Activated CD4-positive, alpha-beta memory T cell treated with anti-CD3 and anti-CD28 coated beads for 36 hours (primary cell): ENCODE data around the gene MRRF. TPM values are rescaled to one million over a fixed set of nuclear protein-coding genes. Genes with fewer than 3 reads are reported as not detected.
A peak's percentile ranks its signal among the peaks of the same experiment; 100 is the strongest.

ENCODE experiments used
- CTCF ChIA-PET: fragments of 350-600 bp; sonication (Branson Sonifier 250); formaldehyde crosslinking; loops from one replicate; lab custom pipeline; 2021; ENCODE audit warnings: antibody characterized with exemption, inconsistent platforms; lab: Charles Lee
- POLR2A ChIA-PET: fragments of 350-600 bp; sonication (Branson Sonifier 250); formaldehyde crosslinking; loops from one replicate; lab custom pipeline; 2021; ENCODE audit warnings: antibody characterized with exemption; lab: Charles Lee
- DNase-seq: peaks from one replicate; pipeline ENCODE4 v3.0.0-alpha.2; 2020
- H3K27ac Mint-ChIP-seq: one replicate; pipeline ENCODE4 v1.8.0; 2021; ENCODE audit warnings: mixed read lengths
- H3K27me3 Mint-ChIP-seq: one replicate; pipeline ENCODE4 v1.8.0; 2021; ENCODE audit warnings: mixed read lengths
- H3K36me3 Mint-ChIP-seq: one replicate; pipeline ENCODE4 v1.8.0; 2021; ENCODE audit warnings: mixed read lengths
- H3K4me1 Mint-ChIP-seq: one replicate; pipeline ENCODE4 v1.8.0; 2021; ENCODE audit warnings: low read depth, mixed read lengths
- H3K4me3 Mint-ChIP-seq: one replicate; pipeline ENCODE4 v1.8.0; 2021; ENCODE audit warnings: mild to moderate bottlenecking, mixed read lengths
- H3K9me3 Mint-ChIP-seq: one replicate; pipeline ENCODE4 v1.8.0; 2021; ENCODE audit warnings: mixed read lengths
- intact Hi-C: fragments of 100-400 bp; cut with micrococcal nuclease; formaldehyde crosslinking; loops from one replicate; pipeline ENCODE4 v1.15.1; 2023
- total RNA-seq, 2 experiments: library from RNA; stranded (reverse); gene quantifications; one replicate each; pipeline ENCODE4 v1.2.3, GENCODE V29; 2021

The MRRF gene
- total RNA-seq, 2 experiments from 2014 or later = 47.2 to 52.5 TPM

- POLR2A ChIA-PET = no interaction called here
These were observed 43.4 kb upstream of the MRRF start for GRCh38 chr9:122221183-122221811.

GRCh38 chr9:122222791-122223190 is 41.9 kb upstream of the MRRF start:
- Mint-ChIP-seq H3K4me1 (peaks cover 33% of the 10 kb centered on the region), H3K27me3 (peaks cover 89% of the 10 kb centered on the region), H3K27ac (no peak overlapping the region), H3K36me3 (no peaks in the 10 kb centered on the region), H3K4me3 (no peak overlapping the region), H3K9me3 (no peaks in the 10 kb centered on the region)
- ChIA-PET POLR2A (no interaction called here), CTCF (interaction anchor here (1.8 kb wide), 1 partner anchor 100 kb away, joined by 5 read pairs; no protein-coding TSS in a partner anchor)
- no peak for DNase-seq
- intact Hi-C loops = no loop called here

More at GRCh38 chr9:122221183-122221811, 43.4 kb upstream of the MRRF start:
- Mint-ChIP-seq H3K27me3 (peaks cover 82% of the 10 kb centered on the region), H3K4me1 (peaks cover 26% of the 10 kb centered on the region), H3K9me3 (no peaks in the 10 kb centered on the region), H3K4me3 (no peak overlapping the region), H3K27ac (no peak overlapping the region), H3K36me3 (no peaks in the 10 kb centered on the region)
- DNase-seq = no peak
- intact Hi-C loops = no loop called here
- CTCF ChIA-PET = interaction anchor here (1.4 kb wide), 1 partner anchor 101 kb away, joined by 3 read pairs; no protein-coding TSS in a partner anchor

- DNase-seq = no peak
- H3K4me1 Mint-ChIP-seq = peaks cover 29% of the 10 kb centered on the region
- ChIA-PET CTCF (interaction anchor here (1.8 kb wide), 1 partner anchor 100 kb away, joined by 5 read pairs; no protein-coding TSS in a partner anchor), POLR2A (no interaction called here)
- H3K9me3 Mint-ChIP-seq = no peaks in the 10 kb centered on the region
- no peaks in the 10 kb centered on the region for H3K36me3 Mint-ChIP-seq
- peaks cover 85% of the 10 kb centered on the region for H3K27me3 Mint-ChIP-seq
- no peak overlapping the region for H3K27ac Mint-ChIP-seq
- intact Hi-C loops = no loop called here
- no peak overlapping the region for H3K4me3 Mint-ChIP-seq
These were observed 41.2 kb upstream of the MRRF start for GRCh38 chr9:122223435-122223834.

- Mint-ChIP-seq H3K4me3 (no peak overlapping the region), H3K36me3 (no peaks in the 10 kb centered on the region), H3K4me1 (peaks cover 10% of the 10 kb centered on the region), H3K9me3 (no peaks in the 10 kb centered on the region), H3K27me3 (peaks cover 65% of the 10 kb centered on the region), H3K27ac (no peak overlapping the region)
- CTCF ChIA-PET = no interaction called here
- intact Hi-C loops = no loop called here
- POLR2A ChIA-PET = no interaction called here
- DNase-seq = no peak
These were observed 39.2 kb upstream of the MRRF start for GRCh38 chr9:122225312-122226141.

DNA sequence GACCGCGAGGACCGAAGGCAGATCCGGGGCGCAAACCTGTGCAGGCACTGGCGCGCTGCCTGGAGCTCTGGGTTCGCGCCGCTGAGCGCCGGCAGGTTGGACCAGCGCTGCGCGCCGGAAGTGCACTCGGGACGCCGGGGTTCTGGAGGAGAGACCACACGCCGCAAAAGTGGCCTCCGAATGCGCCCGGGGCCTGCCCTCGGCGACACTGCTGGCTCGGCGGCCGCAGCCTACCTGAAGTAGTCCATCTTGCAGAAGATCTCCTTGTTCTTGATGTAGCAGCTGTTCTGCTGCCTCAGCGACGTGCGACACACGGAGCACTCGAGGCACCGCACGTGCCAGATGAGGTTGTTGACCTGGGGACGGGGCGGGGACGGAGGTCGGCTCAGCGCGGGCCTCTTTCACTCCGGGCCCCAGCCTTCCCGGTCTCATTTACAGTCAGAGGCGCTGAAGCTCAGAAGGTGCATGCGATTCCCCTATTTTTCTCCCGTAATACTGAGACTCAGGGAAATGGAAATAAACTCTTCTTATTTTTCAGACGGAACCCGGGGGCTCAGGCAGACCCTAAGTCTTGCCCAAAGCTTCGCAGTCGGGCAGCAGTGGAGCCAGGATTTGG is 38.4 kb upstream of the MRRF start:
- H3K4me1 Mint-ChIP-seq = peaks cover 10% of the 10 kb centered on the region
- no peaks in the 10 kb centered on the region for H3K9me3 Mint-ChIP-seq
- no peak overlapping the region for H3K4me3 Mint-ChIP-seq
- no peak overlapping the region for H3K27ac Mint-ChIP-seq
- no peaks in the 10 kb centered on the region for H3K36me3 Mint-ChIP-seq
- DNase-seq = no peak
- POLR2A ChIA-PET = no interaction called here
- intact Hi-C loops = no loop called here
- CTCF ChIA-PET = no interaction called here
- peaks cover 60% of the 10 kb centered on the region for H3K27me3 Mint-ChIP-seq

DNA sequence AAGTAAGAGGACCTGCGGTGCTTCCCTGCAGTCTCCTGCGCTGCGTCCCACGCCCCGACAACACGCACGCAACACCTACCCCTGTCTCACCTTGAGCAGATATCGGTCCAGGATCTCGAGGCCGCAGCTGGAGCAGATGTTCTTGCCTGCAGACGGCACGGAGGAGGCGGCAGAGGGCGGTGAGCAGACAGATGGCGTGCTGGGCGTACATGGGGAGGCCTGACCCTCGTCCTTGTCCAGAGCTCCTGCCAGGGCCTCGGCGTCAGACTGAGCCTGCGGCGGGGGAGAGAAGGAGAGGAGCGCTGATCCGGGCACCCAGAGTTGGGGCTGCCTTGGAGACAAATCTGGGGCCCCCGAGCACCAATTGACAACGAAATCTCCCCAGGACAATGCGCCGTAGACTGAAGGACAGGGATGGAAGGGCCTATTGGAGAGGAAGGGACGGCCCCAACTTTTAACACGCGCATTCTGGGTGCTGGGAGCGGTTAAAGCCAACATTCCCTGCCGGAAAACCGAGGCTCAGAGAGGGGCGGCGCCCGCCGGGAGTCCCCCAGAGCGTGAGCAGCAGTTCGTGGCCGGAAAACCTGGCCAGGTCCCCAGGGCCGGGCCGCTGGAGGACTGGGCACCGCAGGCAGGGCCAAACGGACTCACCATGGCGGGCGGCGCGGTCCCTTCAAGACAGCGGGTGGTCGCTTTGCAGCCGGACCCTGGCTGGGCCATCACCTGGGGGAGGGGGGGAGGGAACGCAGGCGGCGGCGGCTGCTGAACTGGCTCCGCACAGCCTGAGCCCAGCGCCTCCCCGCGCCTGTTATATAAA is 37.7 kb upstream of the MRRF start:
- ChIA-PET POLR2A (no interaction called here), CTCF (no interaction called here)
- no peak for DNase-seq
- Mint-ChIP-seq H3K27me3 (peaks cover 52% of the 10 kb centered on the region), H3K27ac (no peak overlapping the region), H3K4me1 (peaks cover 10% of the 10 kb centered on the region), H3K4me3 (no peak overlapping the region), H3K9me3 (no peaks in the 10 kb centered on the region), H3K36me3 (no peaks in the 10 kb centered on the region)
- intact Hi-C loops = no loop called here

DNA sequence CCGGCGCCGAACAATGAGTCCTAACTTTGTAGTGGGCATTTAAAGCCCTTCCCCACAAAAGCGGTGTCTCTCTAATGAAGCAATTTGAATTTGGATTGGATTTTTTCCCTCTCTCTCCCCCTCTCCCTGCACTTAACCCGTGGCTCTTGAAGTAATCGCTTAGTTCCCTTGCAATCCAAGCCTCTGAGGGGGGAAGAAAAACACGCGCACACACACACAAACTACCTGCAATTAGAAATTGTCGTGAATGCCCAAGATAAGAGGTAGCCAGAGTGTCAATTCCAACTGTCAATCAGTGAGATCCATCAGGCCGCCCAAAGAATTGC is 37.1 kb upstream of the MRRF start:
- Mint-ChIP-seq H3K36me3 (no peaks in the 10 kb centered on the region), H3K27me3 (peaks cover 47% of the 10 kb centered on the region), H3K4me1 (peaks cover 10% of the 10 kb centered on the region), H3K27ac (no peak overlapping the region), H3K9me3 (no peaks in the 10 kb centered on the region), H3K4me3 (peak overlapping the region; percentile 7)
- DNase-seq = no peak
- intact Hi-C loops = no loop called here
- CTCF ChIA-PET = no interaction called here
- POLR2A ChIA-PET = no interaction called here

GRCh38 chr9:122228191-122228567 is 36.5 kb upstream of the MRRF start:
- Mint-ChIP-seq H3K4me1 (peaks cover 10% of the 10 kb centered on the region), H3K27me3 (peaks cover 42% of the 10 kb centered on the region), H3K27ac (no peak overlapping the region), H3K9me3 (no peaks in the 10 kb centered on the region), H3K36me3 (no peaks in the 10 kb centered on the region), H3K4me3 (peak overlapping the region; percentile 30)
- ChIA-PET POLR2A (no interaction called here), CTCF (no interaction called here)
- no peak for DNase-seq
- intact Hi-C loops = no loop called here

DNA sequence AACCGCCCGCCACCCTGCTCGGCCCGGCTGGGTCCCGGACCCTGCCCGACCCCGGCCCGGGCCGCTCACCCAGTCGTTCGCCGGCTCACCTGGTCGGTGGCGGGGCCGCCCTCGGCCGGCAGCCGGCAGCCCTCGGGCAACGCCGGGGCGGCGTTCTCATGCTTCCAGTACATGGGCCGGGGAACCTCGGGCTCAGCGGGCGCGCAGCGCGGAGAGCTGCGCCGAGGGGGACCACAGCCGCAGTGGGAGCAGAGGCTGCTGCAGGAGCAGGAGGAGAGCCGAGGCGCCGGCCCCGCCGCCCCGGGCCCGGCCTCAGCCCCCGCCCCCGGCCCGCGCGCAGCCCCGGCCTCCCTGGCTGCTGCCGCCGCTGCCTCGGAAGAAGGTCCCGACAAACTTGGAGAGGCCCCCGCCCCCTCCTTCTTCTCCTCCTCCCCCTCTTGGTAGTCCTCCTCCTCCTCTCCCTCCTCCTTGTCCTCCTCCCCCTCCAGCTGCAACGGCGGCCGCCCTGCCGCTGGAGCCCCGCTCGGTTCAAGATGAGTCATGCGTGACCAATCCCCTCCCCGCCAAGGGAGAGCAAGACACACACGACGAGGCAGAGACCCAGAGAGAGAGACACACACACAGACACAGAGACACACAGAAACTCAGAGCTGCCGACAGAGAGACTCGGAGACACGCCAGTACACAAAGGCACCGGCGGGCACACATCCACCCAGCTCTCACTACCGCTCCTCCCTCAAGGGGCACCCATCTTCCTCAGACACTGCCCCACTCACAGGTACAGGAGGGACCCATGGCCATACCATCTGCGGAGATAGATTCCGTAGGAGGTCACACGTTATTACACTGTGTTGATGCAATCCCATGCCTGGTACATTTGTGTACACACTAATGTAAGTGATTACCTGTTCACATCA is 35.9 kb upstream of the MRRF start, which contains the start of gene LHX6:
LHX6 (minus strand) TSS at position 390 of the 917 bp plus-strand sequence; CDS start at position 173, 217 bp downstream.
- no peak for DNase-seq
- CTCF ChIA-PET = interaction anchor here (0.6 kb wide), 1 partner anchor 247 kb away, joined by 3 read pairs; no protein-coding TSS in a partner anchor
- Mint-ChIP-seq H3K27ac (no peak within 1 kb of the TSS), H3K4me1 (peaks cover 10% of the 10 kb centered on the region), H3K4me3 (peak within 1 kb of the TSS; percentile 30), H3K9me3 (no peaks in the 10 kb centered on the region), H3K27me3 (peaks cover 35% of the 10 kb centered on the region), H3K36me3 (no peaks in the 10 kb centered on the region)
- POLR2A ChIA-PET = no interaction called here
- intact Hi-C loops = no loop called here

DNA sequence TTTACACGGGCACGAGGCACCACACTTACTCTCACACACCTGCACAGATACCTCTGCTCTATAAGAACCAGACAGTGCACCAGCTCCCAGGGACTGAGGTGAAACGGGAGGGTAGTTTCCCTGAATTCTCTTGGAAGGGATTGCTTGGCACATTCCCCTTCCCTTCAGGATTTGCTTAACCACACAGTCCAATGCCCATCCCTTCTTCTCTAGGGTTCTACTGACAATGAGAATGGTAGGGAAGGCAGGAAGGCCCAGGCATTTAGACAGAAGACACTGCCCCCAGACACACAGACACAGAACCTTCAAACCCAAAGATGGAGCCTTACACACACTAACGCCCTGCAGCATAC is 35.2 kb upstream of the MRRF start:
- no peak for DNase-seq
- no peak overlapping the region for H3K27ac Mint-ChIP-seq
- ChIA-PET CTCF (no interaction called here), POLR2A (no interaction called here)
- intact Hi-C loops = no loop called here
- H3K4me3 Mint-ChIP-seq = no peak overlapping the region
- peaks cover 30% of the 10 kb centered on the region for H3K27me3 Mint-ChIP-seq
- peaks cover 10% of the 10 kb centered on the region for H3K4me1 Mint-ChIP-seq
- H3K9me3 Mint-ChIP-seq = no peaks in the 10 kb centered on the region
- no peaks in the 10 kb centered on the region for H3K36me3 Mint-ChIP-seq

DNA sequence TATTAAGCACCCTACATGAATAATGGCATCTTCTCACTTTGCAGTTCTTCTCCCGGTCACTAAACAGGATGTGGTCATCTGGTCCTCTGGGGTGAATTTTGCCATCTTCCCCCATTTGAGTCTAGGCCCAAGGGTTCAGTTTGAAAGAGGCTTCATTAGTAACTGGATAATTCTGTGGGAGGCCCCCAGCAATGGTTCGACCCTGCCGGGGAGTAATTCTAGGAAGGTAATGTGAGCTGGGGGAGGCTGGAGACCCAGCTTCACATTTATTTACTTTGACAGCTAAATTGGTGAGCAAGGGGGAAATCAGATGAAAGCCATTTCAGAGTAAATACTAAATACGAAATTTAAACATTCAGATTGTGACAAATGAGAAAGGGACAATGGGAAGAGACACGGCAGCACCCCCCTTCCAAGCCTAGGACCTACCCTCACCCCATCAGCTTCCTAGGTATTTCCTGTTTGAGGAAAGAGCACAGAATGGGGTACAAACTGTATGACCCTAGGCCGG is 31.8 kb upstream of the MRRF start:
- intact Hi-C loops = no loop called here
- DNase-seq = no peak
- Mint-ChIP-seq H3K9me3 (no peaks in the 10 kb centered on the region), H3K36me3 (no peaks in the 10 kb centered on the region), H3K27ac (no peak overlapping the region), H3K27me3 (peaks cover 3% of the 10 kb centered on the region), H3K4me3 (no peak overlapping the region), H3K4me1 (peaks cover 2% of the 10 kb centered on the region)
- ChIA-PET CTCF (no interaction called here), POLR2A (no interaction called here)
